Suppressor macrophage treated with lipopolysaccharide for 4 hours (primary cell): ENCODE results near the gene PTMS.

ENCODE experiments used
- DNase-seq: peaks from one replicate; pipeline ENCODE4 v3.0.0-alpha.2; 2020

The PTMS gene

DNA sequence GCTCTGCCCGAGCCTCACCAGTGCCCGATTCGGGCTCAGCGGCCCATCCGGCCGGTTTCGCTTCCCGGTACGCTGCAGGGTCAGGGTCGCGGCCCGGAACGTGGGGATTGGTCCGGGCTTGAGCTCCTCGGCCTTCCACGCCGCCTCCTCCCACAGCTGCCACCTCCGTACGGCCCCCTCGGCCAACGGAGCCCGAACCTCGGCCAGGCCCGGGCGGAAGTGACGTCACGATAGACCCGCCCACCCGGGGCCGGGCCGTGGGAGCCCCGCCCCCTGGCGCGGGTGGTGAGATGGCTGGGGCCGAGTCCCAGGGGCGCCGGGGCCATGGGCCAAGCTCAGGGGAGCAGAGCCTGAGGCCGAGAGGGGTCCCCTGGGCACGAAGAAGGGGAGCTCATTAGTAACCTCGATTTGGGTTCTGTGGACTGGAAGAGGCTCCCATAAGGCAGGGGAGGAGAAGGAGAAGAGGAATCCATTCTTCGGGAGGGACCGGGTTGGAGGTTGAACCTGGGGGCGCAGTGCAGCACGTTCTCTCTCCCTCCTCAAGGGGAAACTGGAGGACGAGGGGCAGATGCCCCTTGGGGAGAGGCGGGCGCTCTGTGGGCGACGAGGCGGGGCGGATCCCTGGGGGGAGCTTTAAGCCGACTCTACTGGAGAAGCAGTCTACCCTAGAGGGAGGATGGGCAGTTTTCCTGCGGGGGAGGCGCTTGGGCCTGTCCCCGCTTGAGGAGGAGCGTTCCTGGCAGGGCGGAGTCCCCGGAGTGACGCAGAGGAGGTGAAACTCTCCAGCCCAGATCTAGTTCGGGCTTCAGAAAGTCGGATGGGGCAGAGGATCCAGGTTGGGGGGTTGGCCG lies 13.0 kb upstream of the PTMS start, which contains the start of gene MLF2:
Gene MLF2 (minus strand): TSS at position 221 of the 851 bp plus-strand sequence. CDS start 807 bp downstream, outside the sequence.
- DNase-seq = peak; percentile 99

DNA sequence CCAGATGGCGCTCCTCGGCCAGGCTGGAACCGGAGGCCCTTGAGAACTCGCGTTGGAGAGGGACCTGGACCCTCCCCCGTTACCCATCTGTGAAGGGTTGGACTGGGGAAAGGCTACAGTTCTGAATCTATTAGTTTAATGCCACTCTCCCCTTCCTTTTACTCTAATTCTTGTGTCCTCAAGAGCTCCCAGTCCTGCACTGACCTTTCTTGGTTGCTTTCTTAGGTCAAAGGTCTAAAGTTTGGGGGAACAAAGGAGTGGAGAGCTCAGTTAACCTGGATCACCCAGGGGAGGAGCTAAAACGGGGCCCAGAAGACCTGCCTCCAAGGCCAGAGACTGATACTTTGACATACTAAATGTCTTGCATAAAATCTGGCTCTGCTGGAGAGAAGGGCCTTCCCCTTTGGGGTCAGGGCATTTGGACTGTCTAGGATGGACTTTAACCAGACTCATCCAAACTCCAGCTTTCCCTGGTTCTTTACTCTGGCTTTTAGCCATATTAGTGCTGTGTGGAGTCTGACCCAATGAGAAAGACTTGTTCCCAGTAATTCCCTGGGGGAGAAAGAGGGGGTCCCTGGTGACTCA lies 12.3 kb upstream of the PTMS start:
- peak; percentile 32 for DNase-seq

DNA sequence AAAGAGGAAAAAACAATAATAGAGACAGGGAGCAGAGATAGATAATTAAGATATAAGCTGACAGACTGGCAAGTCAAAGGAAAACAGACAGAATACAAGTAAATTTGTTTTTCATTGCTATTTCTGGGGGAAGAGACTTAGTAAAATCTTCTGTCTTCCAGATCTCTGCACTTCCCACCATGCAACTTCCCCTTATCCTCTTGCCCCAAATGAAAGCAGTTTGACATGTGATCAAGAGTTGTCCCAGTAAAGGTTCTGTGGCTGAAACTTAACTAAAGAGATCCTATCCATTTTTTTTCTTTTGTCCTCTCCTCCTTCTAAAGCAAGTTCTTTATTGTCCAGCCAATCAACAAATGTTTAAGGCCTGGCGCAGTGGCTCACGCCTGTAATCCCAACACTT lies 11.8 kb upstream of the PTMS start:
- DNase-seq = peak; percentile 67

- DNase-seq = no peak
Measured at GRCh38 chr12:6757028-6757690, 9.0 kb upstream of the PTMS start.

DNA sequence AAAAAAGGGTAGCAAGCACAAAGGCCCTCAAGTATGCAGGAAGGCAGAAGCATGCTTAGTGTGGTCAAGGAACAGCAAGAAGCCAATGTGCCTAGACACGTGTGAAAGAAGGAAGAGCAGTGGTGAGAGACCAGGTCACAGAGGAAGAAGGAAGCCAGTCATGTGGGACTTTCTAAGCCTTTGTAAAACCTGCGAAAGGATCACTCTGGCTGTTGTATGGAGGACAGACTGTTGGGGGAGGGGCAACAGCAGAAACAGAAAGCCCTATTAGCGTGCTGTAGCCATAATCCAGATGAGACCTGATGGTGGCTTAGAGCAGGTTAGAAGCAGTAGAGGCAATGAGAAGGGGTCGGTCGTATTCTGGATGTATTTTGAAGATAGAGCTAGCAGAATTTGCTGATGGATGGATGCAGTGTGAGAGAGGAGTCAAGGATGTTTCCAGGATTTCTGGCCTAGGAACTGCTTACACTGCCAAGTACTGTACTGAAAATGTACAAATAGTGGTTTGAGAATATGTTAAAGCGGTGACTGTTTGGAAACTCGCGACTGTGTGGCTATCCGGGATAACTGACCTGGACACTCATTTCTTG lies 7.6 kb upstream of the PTMS start:
- DNase-seq = peak; percentile 32

DNA sequence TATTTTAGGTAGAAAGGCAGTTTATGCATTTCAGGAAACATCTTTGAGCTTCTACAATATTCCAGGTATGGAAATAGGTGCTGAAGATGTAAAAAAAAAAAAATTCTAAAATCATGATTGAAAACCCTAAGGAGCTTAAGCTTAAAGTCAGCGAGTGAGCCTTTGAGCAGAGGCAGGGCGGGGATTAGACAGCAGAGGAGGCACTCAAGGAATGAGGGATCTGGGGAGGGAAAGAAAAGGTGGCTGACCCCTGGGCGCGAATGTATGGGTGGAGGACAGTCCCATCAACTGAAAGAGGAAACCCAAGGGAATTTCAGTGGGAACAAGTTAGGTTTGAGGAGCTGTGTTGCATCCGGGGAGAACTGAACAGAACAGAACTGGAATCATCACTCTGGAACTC lies 6.4 kb upstream of the PTMS start:
- no peak for DNase-seq

- DNase-seq = no peak
Measured at GRCh38 chr12:6763380-6763779, 2.8 kb upstream of the PTMS start.

DNA sequence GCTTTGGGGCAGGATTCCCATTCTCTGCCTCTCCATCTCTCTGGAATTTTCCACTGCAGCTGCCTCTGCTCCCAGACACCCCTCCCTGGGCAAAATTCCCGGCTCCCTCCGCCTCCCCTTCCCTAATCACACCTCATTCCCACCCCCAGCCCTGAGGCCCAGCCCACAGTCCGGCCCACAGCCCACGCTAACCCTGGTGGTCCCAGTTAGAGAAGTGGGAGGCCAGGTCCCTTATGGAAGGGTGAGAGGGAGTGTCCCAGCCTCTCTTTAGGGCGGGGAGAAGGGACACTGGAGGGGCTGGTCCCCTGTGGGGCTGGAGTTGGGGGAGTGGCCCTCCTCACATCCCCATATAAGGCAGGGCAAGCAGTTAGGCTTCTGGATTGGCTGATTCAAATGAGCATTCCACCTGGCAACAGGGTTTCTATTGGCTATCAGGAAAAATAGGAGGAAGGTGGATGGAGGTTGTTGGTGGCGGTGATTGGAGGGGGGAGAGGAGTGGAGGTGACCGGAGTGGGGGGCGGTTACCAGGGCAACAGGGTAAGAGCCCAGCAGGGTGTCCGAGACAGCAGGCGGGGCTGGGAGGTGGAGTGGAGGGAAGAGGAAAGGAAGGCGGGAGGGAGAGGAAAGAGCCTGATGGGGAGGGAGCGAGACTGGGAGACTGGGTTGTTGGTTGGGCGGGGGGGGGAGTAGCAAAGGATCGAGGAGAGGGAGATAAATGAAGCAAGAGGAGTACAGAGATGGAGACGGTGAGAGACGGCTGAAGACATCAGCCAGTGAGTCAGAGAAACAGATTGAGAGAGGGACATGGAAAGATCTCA lies 1.9 kb upstream of the PTMS start:
- DNase-seq = peak; percentile 72

DNA sequence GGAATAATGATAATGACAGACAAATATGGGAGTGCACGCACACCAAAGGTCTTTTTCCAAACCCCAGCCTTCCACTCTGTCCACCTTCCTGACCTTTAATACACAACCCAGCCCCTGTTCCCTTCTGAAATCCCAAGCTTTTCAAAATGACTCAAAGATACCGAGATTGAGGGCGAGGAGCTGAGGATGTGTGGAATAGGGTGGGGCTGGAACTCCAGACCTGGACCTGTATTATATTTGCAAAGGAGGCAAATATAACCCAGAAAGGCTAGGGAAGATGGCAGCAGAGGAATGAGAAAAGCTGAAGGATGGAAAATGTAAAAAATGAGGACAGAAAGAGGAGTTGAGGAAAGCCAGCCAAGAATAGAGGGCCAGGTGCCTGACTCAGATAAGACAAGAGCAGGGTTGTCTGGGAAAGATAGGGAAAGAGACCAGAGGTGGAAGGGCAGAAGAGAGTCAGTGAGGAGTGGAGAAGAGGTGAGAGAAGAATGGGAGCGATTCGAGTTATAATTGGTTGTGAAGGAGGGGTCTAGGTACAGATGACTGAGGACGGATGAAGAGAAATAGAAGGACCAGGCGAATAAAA lies 1.0 kb upstream of the PTMS start:
- DNase-seq = no peak

- DNase-seq = peak; percentile 82
Measured at GRCh38 chr12:6766651-6767349, 637 bp downstream of the PTMS start.

DNA sequence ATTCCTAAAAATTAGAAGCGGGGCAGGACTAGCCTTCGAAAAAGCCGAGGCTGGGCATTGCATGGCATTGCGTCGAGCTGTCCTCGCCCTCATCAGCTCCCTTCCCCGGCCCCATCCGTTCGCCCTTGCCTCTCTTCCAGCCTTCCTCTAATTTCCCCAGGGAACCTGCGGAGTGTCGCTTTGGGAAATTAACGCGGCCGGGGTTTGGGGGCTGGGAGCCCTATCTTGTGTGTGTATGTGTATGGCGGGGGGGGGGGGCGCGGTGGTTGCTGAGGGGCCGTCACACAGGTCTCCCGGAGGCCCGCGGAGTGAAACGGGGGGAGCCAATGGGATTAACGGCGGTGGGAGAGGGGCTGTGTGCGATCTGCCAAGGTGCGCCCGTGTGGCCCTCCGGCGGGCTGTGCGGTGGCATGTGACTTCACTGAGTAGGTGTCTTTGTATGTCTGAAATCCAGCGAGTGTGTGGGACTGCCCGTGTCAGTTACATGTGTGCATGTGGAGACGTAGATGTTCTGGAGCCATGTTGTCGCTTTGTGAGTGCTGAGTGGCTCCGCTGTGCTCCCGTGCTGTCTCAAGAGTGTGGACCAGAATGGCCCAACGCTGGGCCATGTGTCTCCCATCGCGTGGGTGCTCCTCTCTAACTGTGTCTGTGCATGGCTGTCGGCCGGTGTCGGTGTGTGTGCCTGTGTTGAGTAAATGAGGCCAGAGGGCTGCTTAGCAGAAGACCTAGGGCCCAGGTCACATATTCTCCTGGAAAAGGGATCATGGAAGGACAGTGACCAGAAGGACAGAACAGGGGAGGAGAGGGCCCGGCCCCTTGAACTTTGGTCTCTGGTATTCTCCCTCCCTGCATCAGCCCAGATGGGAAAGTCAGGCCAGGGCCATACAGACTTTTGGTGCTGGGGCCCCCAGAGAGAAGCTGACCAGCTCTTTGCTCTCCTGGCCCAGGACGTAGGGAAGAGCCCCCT lies 1.5 kb downstream of the PTMS start:
- no peak for DNase-seq

GRCh38 chr12:6768437-6768914 lies 2.3 kb downstream of the PTMS start:
- no peak for DNase-seq

- DNase-seq = no peak
Measured at GRCh38 chr12:6768990-6769389, 2.8 kb downstream of the PTMS start.

DNA sequence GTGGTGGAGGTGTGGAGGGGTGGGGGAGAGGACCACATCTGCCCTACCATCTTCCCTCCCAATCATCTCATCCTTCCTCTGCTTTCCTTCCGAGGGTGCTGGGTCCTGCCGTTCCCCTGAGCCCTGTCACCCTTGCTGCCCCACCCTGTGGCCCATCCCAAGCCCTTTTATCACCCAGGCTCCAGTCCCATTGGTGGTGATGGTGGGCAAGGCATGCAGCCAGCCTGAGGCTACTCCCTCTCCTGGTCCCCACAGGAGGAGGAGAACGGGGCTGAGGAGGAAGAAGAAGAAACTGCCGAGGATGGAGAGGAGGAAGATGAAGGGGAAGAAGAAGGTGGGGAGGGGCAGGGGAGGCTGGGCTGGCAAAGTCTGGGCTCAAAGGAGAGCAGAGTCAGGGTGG lies 3.5 kb downstream of the PTMS start:
- DNase-seq = no peak

DNA sequence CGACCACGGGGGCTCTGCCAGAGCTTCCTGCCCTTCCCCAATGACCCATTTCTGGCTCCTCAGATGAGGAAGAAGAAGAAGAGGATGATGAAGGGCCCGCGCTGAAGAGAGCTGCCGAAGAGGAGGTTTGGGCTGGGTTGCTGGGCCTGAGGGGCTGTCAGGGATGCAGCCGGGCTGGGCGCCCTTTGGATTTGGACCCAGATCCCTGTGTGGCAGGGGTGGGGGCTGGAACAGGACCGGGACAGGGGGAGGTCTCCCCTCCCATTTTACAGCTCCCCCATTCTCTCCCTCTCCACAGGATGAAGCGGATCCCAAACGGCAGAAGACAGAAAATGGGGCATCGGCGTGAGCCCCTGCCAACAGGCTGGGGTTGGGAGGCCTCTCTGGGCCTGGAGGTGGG lies 3.9 kb downstream of the PTMS start:
- no peak for DNase-seq

GRCh38 chr12:6770600-6770999 lies 4.4 kb downstream of the PTMS start:
- no peak for DNase-seq

DNA sequence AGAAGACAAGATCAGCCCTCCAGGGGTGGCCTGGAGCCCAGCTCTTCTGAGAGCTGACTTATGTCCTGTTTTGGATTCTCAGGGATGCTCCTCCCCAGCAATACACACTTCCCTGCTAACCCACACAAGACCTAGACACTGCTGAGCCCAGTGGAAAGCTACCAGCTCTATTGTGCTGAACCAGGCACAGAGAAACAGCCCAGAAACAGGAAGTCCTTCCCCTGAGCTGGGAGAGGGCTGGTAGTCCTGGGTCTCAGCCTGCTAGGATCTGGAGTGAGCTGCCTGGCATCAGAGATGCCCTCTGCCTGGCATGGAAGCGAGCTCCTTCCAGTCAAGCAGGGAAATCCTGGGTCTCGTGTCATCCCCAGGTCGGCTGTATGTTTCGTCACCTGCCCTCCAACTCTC lies 4.9 kb downstream of the PTMS start:
- DNase-seq = peak; percentile 76

DNA sequence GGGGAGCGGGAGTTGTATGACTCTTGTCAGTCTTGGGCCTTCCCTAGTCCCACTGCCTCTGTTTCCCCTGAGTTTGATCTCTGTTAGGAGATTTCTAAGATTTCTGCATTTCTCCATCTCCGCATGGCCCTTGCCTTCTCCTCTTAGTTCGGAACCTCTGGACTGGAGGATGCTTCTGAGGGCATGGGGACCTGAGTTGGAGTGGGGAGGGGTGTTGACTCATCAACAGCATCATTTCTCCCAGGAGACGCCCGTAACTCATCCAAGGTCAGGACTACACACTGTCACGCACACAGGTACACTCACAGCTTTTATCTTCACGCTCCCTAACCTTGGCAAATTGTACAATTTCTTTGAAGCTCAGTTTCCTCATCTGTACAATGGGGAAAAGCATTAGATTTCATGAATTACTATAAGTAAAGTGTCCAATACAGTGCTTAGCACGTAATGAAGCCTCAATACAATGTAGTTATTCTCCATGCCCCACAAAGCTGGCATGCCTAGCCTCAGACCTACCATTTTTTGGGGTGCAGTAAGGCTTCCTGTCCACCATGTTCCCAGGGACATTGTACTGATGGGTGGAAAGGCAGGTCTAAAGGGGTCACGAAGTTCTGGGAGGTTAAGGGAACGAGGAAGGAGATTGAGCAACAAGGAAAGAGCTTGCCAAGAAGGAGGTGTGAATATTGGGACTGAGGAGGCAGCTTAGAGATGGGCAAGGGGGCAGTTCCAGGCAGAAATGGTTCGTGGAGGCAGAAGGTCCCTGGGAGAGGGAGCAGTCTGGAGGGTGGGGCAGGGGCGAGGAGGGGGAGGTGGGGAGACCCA lies 5.6 kb downstream of the PTMS start:
- DNase-seq = no peak

DNA sequence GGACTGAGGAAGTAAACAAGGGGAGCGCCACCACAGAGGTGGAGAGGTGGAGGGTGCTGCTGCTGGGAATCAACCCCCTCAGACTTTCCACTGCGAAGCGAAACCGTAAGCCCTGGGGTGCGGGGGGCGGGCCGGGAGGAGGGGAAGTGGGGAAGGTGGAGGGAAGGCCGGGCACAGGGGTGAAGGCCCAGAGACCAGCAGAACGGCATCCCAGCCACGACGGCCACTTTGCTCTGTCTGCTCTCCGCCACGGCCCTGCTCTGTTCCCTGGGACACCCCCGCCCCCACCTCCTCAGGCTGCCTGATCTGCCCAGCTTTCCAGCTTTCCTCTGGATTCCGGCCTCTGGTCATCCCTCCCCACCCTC lies 6.2 kb downstream of the PTMS start, which contains the start of gene LAG3:
Gene LAG3 (plus strand): TSS at position 190 of the 365 bp plus-strand sequence. CDS start 333 bp downstream, outside the sequence.
- DNase-seq = peak; percentile 46
